Mesenteric fat pad (tissue), 1 donor: ENCODE data around the gene HOXB5. TPM values are rescaled to one million over a fixed set of nuclear protein-coding genes. Genes with fewer than 3 reads are reported as not detected.

Experiments used
- DNase-seq: peaks from one replicate; pipeline ENCODE4 v3.0.0-alpha.2; 2020; ENCODE audit warnings: low spot score
- total RNA-seq: library from RNA; stranded (reverse); fragmentation: NEBNext Ultra II Directional; extraction: Animal tissue kit (Norgen Biotek cat#: 25700); gene quantifications from one replicate; pipeline ENCODE4 v1.2.1, GENCODE V29; 2021
- donor health status: DM: yes; HTN: yes; CAD: no.

HOXB5 gene
- total RNA-seq, 1 donor from 2014 or later: 2.0 TPM

DNA sequence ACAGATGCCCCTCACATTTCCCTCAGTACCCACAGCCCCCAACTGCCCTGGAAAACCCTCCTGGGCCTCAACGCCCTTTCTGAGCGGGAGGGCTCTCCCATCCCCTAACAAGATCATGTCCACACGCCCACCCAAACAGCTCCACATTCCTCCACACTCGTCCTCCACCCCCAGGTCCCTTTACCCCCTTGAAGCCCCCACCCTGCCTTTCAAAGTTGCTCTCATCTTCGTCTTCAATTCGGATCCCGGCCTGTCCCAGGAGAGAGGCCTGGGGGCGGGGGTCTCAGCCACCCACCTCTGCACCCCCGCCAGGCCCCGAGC, 29.8 kb downstream of the HOXB5 start:
- no peak for DNase-seq

- no peak for DNase-seq
Measured at GRCh38 chr17:48563385-48563838, 30.2 kb downstream of the HOXB5 start.

DNA sequence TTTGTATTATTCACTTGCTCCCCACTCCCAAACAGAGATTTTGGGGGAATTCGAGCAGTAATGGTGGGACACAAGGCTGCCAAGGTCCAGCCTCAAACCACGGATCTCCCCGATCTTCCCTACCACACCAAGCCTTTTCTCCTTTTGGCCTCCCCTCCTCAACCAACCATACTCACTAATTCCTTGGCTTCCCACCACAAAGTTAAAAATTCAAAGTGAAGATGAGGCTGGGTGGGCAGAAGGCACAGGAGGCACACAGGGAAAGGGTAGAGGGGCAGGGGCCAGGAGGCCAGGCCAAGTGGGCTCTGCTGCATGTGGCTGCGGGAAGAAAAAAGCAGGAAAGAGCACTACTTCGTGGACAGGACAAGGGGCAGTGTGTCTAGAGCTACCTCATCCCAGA, 30.6 kb downstream of the HOXB5 start:
- no peak for DNase-seq

DNA sequence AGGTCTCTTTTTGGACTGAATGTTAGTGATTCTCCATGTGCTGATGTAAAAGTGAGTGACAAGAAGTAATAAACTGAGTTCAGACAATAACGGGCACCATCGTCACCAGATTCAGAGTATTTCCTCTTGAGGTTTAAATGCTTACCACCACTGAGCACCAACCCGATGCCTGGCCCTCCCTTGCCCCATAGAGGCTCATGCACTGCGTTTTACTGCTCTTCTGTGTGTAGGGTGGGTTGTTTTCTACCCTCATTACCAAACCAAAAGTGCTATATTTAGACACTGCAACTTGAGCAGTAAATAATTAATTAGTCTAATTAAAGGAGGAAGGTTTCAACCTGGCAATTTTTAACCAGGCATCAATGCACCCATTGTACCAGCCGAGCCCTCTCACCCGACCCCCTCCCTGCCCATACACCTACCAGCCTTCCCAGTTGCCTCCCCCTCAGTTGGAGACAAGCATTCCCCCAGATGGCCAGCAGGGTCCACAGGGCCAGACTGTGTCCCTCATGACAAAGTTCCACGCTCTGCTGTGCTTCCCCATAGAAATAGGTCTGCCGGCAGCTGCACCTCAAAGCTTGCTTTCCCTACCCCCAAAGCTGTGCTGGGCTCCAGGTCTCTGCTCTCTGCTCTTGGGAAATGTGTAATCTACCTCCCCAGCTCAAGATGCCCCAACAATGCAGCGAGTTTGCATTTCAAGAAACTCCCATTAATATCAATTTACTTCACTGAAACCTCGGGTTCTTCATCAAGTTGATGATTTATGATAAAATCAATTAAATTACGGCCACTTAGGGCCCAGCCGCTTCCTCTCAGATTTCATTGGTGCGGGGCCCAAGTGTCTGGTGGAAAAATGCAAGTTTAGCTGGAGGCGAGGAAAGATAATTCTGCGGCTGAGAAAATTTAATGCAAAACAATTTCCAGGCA, 31.4 kb downstream of the HOXB5 start:
- DNase-seq: no peak

- DNase-seq: no peak
Measured at GRCh38 chr17:48559840-48560817, 33.5 kb downstream of the HOXB5 start.

GRCh38 chr17:48559122-48559839, 34.3 kb downstream of the HOXB5 start:
- DNase-seq: no peak

- no peak for DNase-seq
Measured at GRCh38 chr17:48558831-48559121, 34.8 kb downstream of the HOXB5 start.

DNA sequence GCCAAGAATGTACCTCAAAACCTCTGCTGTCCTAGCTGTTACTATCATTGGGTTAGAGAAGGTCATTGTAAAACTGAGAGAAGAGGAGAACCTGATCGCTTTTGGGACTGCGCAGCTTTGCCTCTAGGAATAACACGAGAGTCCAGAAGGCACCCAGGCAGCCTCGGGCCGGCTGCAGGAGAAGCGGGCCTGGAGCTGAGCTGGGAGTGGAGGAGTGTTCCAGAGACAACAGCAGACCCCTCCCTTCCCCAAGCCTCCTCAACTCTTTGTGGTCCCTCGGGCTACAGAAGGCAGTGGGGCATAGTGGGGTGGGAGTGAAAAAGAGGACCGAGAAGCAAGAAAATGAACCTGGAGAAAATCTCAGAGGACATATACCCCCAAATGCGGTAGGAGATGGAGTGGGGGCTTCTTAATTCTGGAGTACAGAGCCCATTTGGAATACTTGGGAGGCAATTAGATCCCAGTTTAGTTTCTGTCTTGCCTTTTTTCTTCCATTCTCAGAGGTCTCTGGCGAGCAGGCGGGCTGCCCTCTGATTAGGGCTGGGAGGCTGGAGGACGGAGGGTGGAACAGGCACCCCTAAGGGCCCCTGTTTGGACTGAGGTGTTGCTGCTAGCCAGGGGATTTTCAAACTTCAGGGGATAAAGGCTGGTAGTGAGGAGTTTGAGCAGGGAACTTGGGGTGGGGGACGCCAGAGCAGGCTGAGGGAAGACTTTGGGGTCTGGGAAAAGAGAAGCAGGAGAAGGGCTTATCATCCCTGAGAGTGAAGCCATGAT, 35.3 kb downstream of the HOXB5 start:
- DNase-seq: no peak

DNA sequence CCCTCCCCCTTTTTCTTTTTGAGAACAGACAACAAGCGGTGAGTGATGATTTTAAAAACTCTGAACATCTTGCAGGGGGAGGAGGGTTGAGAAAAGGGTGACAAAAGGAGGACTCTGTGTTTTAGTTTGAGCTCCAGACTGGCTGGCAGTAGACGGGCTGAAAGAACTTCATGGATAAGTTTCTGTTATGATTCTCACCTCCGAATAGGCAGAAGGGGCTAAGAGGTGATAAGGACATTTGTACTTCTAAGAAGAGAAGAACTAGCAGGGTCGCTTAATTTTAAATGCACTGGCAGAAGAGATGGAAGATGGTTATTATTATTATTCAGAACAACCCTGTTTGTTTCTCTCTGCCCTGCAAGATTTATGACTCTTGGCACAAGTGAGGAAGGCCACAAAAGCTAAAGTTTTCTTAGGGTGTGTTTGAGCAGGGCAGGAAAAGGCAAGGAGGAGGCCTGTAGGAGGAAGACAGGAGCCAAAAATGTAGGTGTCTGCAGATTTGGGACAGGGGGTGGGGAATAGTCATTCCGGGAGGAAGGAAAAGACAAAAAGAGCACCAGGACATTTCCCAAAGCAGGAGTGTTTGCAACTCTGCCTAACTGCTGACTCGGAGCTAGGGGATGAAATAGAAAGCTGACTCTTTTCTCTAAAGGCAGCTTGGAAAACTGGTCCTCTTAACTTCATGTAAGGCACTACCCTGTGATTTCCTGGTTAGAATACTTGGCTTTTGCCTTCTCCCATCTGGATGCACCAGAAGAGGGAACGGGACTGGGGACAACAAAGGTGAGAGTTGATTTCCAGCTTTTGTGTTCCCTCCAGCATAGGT, 36.8 kb downstream of the HOXB5 start:
- DNase-seq: no peak

- DNase-seq: no peak
Measured at GRCh38 chr17:48556229-48556575, 37.4 kb downstream of the HOXB5 start.

GRCh38 chr17:48555258-48556228, 38.0 kb downstream of the HOXB5 start:
- DNase-seq: no peak

GRCh38 chr17:48554412-48555257, 38.9 kb downstream of the HOXB5 start:
- no peak for DNase-seq

DNA sequence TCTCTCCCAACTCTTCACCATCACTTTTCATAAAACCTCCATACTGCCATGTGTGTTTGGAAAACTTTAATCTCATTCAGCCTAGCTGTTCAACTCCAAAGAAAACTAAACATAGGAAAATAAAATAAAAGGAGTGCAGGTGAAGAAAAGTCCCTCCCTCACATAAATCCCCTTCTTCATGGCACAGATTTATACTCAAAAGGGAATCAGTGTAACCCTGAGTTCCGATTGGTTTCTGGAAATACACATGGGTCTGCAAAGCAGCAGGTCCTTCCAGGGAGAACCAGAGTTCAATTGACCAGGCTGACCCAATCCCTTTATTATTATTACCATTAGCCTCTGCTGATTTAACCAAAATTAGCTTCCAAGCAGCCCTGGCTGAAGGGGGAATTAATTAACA, 39.8 kb downstream of the HOXB5 start:
- DNase-seq: no peak

DNA sequence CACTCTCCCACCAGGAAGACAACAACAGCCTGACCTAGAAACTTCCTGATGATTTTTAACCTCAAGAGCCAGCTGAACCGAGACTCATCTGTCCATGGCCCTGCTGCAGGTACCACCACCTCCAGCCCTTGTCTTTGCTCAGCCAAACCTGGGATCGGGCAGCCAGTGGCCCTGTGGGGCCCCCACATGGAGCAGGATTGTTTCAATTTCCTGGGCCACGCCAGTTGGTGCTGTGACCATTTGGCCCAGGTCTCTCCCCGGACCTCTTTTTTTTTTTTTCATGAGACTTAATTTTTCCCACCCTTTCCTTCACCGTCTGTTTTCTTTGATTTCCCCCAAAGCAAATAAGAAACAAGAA, 40.4 kb downstream of the HOXB5 start:
- DNase-seq: no peak

DNA sequence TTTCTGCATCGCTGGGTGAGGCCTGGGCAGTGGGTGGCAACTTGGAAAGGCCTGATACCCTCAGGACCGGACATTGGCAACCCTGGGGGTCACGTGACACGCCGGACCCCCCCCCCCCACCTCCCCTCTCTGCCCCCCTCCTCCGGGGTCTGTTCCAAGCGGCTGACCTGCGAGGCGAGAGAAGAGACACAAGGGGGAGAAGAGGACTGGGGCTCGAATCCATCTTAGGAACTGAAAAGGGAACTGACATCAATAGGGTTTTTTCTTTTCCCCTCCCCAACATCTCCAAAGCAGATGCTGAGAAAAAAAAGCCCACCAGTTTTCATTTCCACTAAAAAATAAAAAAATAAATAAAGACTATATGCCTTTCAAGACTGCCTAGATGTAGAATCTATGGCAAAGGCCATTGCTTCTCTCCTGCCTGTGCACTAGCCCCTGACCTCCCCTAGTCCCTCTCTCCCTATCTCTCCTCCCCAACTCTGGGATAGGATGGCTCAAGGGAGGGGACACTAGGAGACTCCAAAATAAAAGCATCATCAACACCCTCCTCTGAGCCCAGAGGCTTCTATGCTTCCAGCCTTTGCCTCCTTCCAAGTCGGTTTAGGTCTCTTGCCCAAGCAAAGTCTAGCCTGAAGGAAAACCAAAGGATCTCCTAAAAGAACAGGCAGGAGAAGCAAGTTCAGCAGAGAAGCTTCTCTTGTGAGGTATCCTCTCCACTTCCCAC, 41.0 kb downstream of the HOXB5 start:
- no peak for DNase-seq

- DNase-seq: no peak
Measured at GRCh38 chr17:48551596-48552465, 41.7 kb downstream of the HOXB5 start.
